GM23248 (cell line): ENCODE results near the gene OSTN.

Experiments
- EZH2 ChIP-seq: fragments of 200-600 bp; sonication (generic); IDR thresholded peaks from 2 replicates; pipeline ENCODE4 v1.6.1; 2018; ENCODE audit warnings: antibody characterized with exemption, mild to moderate bottlenecking; ENCODE audit not compliant: insufficient read depth, poor library complexity, severe bottlenecking
- EZH2phosphoT487 ChIP-seq: fragments of 200-600 bp; sonication (generic); IDR thresholded peaks from 2 replicates; pipeline ENCODE4 v1.6.1; 2018; ENCODE audit warnings: antibody characterized with exemption, moderate library complexity, mild to moderate bottlenecking, low read depth; ENCODE audit not compliant: insufficient read depth

DNA sequence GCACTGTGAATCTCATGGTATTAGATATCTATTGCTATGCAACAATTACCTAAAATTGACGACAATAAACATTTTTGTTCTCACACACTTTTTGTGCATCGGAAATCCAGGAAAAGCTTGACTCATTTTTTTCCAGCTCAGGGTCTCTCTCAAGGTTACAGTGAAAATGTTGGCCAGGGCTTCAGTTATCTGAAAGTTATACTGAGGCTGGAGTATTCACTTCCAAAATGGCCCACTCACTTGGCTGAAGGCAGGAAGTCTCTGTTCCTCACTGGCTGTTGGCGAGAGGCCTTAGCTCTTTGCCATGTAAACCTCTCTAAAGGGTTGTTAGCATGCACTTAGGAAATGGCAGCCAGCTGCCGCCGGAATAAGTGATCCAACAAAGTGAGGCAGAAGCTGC is 41.4 kb downstream of the OSTN start:
- TF ChIP-seq EZH2 = no peak
- TF ChIP-seq EZH2phosphoT487 = no peak
